Mucosa of gallbladder (tissue), 1 donor: ENCODE data around the gene CD320. TPM values are rescaled to one million over a fixed set of nuclear protein-coding genes. Genes with fewer than 3 reads are reported as not detected.
"Not testable (repeated sequence)": the region's sequence is repeated elsewhere in the genome, so short reads cannot be mapped to it uniquely, and the experiment has no call there.

Source experiments
- DNase-seq: peaks from one replicate; pipeline ENCODE4 v3.0.0-alpha.2; 2020; ENCODE audit warnings: low spot score
- total RNA-seq: library from RNA; stranded (reverse); gene quantifications from one replicate; pipeline ENCODE4 v1.2.1, GENCODE V29; 2021
- donor health status: DM: no; HTN: no; CAD: no.

The CD320 gene
- total RNA-seq, 1 donor from 2014 or later, result 52.2 TPM

- no peak for DNase-seq
Measured at GRCh38 chr19:8310342-8311055, 2.3 kb upstream of the CD320 start.

GRCh38 chr19:8308891-8309291 is 733 bp upstream of the CD320 start:
- no peak for DNase-seq

- DNase-seq, result peak; percentile 7
Measured at GRCh38 chr19:8307400-8307964, 676 bp downstream of the CD320 start.

- DNase-seq, result peak; percentile 10
Measured at GRCh38 chr19:8306235-8307054, 1.7 kb downstream of the CD320 start.

- peak; percentile 5 for DNase-seq
Measured at GRCh38 chr19:8305798-8306197, 2.4 kb downstream of the CD320 start.

- DNase-seq, result peak; percentile 9
Measured at GRCh38 chr19:8304841-8305621, 3.1 kb downstream of the CD320 start.

GRCh38 chr19:8302734-8303133 is 5.4 kb downstream of the CD320 start:
- DNase-seq, result peak; percentile 6

- peak; percentile 9 for DNase-seq
Measured at GRCh38 chr19:8302357-8302691, 5.8 kb downstream of the CD320 start.

- DNase-seq, result not testable (repeated sequence)
Measured at GRCh38 chr19:8291337-8291736, 16.8 kb downstream of the CD320 start.

- DNase-seq, result not testable (repeated sequence)
Measured at GRCh38 chr19:8276508-8276907, 31.6 kb downstream of the CD320 start.

- peak; percentile 5 for DNase-seq
Measured at GRCh38 chr19:8269724-8270123, 38.4 kb downstream of the CD320 start.

GRCh38 chr19:8265872-8266271 is 42.3 kb downstream of the CD320 start:
- DNase-seq, result no peak

- DNase-seq, result peak; percentile 5
Measured at GRCh38 chr19:8264248-8264647, 43.9 kb downstream of the CD320 start.

GRCh38 chr19:8262431-8262830 is 45.7 kb downstream of the CD320 start:
- peak; percentile 6 for DNase-seq

- no peak for DNase-seq
Measured at GRCh38 chr19:8261881-8262280, 46.3 kb downstream of the CD320 start.

GRCh38 chr19:8261347-8261746 is 46.8 kb downstream of the CD320 start:
- DNase-seq, result no peak

GRCh38 chr19:8259922-8260247 is 48.3 kb downstream of the CD320 start:
- no peak for DNase-seq

- no peak for DNase-seq
Measured at GRCh38 chr19:8259142-8259921, 48.8 kb downstream of the CD320 start.

- DNase-seq, result no peak
Measured at GRCh38 chr19:8257052-8257443, 51.1 kb downstream of the CD320 start.

GRCh38 chr19:8256276-8257051 is 51.7 kb downstream of the CD320 start:
- DNase-seq, result no peak
